BJ (cell line): Measurements from ENCODE around the gene TEX52. TPM values are rescaled to one million over a fixed set of nuclear protein-coding genes. Genes with fewer than 3 reads are reported as not detected.

Experiments used
- CTCF ChIA-PET: fragments of 350-600 bp; formaldehyde crosslinking; extraction: SDS; loops from one replicate; lab custom pipeline; 2021; ENCODE audit warnings: antibody characterized with exemption, inconsistent platforms; lab: Yijun Ruan, JAX
- POLR2A ChIA-PET: fragments of 300-600 bp; sonication (Branson Sonifier 250); formaldehyde crosslinking; extraction: SDS; loops from one replicate; lab custom pipeline; 2021; ENCODE audit warnings: antibody characterized with exemption; lab: Charles Lee
- DNase-seq: peaks from one replicate; pipeline ENCODE4 v3.0.0-alpha.2; 2011; ENCODE audit warnings: low read depth
- H3K27me3 ChIP-seq: 2 replicates; pipeline ENCODE4 v1.6.0; 2011; ENCODE audit warnings: low read length; ENCODE audit not compliant: control insufficient read depth, insufficient read depth
- H3K36me3 ChIP-seq: 2 replicates; pipeline ENCODE4 v1.5.1; 2011; ENCODE audit warnings: low read length; ENCODE audit not compliant: control insufficient read depth, insufficient read depth
- H3K4me3 ChIP-seq: 2 replicates; pipeline ENCODE4 v1.5.1; 2011; ENCODE audit warnings: low read depth, mild to moderate bottlenecking, control low read depth, low read length
- CTCF ChIP-seq: IDR thresholded peaks from 2 replicates; pipeline ENCODE4 v1.5.1; 2011; ENCODE audit warnings: low read depth, mild to moderate bottlenecking, control low read depth, inconsistent platforms, low read length, moderate library complexity; ENCODE audit not compliant: insufficient read depth
- polyA plus RNA-seq: library from polyadenylated mRNA; depleted of rRNA; stranded (reverse); fragments of >200 nt; gene quantifications from 2 replicates; pipeline ENCODE4 v1.2.3, GENCODE V29; 2011

TEX52 gene
- polyA plus RNA-seq, 1 experiment: not detected

GRCh38 chr12:2858334-2858733 is 1.5 kb upstream of the TEX52 start:
- peaks cover 6% of the 10 kb centered on the region; the same call in 1 of the 2 replicates for H3K36me3 ChIP-seq
- ChIA-PET CTCF (interaction anchor here (1.3 to 1.5 kb wide), 2 partner anchors 176 to 183 kb away, joined by 3 to 4 read pairs; no protein-coding TSS in a partner anchor), POLR2A (no interaction called here)
- no peak overlapping the region for H3K4me3 ChIP-seq
- TF ChIP-seq CTCF: no peak
- DNase-seq: no peak
- no peaks in the 10 kb centered on the region for H3K27me3 ChIP-seq

GRCh38 chr12:2857576-2857975 is 737 bp upstream of the TEX52 start:
- CTCF ChIA-PET: interaction anchor here (0.9 to 4.7 kb wide), 4 partner anchors 12 to 184 kb away, joined by 3 to 27 read pairs (median 4); no protein-coding TSS in a partner anchor
- POLR2A ChIA-PET: no interaction called here
- TF ChIP-seq CTCF: no peak
- Histone ChIP-seq H3K27me3 (no peaks in the 10 kb centered on the region), H3K36me3 (peaks cover 6% of the 10 kb centered on the region; the same call in 1 of the 2 replicates), H3K4me3 (no peak overlapping the region)
- no peak for DNase-seq

- CTCF ChIA-PET: interaction anchor here (1.1 to 4.7 kb wide), 3 partner anchors 10 to 178 kb away, joined by 3 to 27 read pairs (median 6); no protein-coding TSS in a partner anchor
- Histone ChIP-seq H3K27me3 (no peaks in the 10 kb centered on the region), H3K4me3 (no peak overlapping the region), H3K36me3 (peaks cover 6% of the 10 kb centered on the region; the same call in 1 of the 2 replicates)
- no peak for TF ChIP-seq CTCF
- DNase-seq: no peak
- POLR2A ChIA-PET: no interaction called here
Measured at GRCh38 chr12:2856051-2856450, 788 bp downstream of the TEX52 start.

GRCh38 chr12:2855546-2855945 is 1.3 kb downstream of the TEX52 start:
- Histone ChIP-seq H3K36me3 (peaks cover 6% of the 10 kb centered on the region; the same call in 1 of the 2 replicates), H3K27me3 (no peaks in the 10 kb centered on the region), H3K4me3 (no peak overlapping the region)
- no peak for DNase-seq
- ChIA-PET POLR2A (no interaction called here), CTCF (interaction anchor here (1.5 to 4.7 kb wide), 5 partner anchors 10 to 186 kb away, joined by 6 to 27 read pairs (median 18); no protein-coding TSS in a partner anchor)
- TF ChIP-seq CTCF: no peak

- TF ChIP-seq CTCF: no peak
- ChIA-PET CTCF (interaction anchor here (0.6 to 4.7 kb wide), 14 partner anchors 7 to 197 kb away, joined by 3 to 27 read pairs (median 7); no protein-coding TSS in a partner anchor), POLR2A (no interaction called here)
- Histone ChIP-seq H3K27me3 (no peaks in the 10 kb centered on the region), H3K4me3 (no peak overlapping the region), H3K36me3 (peaks cover 6% of the 10 kb centered on the region; the same call in 1 of the 2 replicates)
- DNase-seq: no peak
Measured at GRCh38 chr12:2854669-2855453, 2.0 kb downstream of the TEX52 start.
